Panc1 (cell line): Measurements from ENCODE around the gene OR7A10. TPM values are rescaled to one million over a fixed set of nuclear protein-coding genes. Genes with fewer than 3 reads are reported as not detected.

ENCODE experiments used
- ATAC-seq: fragments of 200-7000 bp; cut with Tn5 transposase; 2 replicates; pipeline ENCODE4 v1.9.1; 2020; ENCODE audit warnings: mild to moderate bottlenecking, moderate library complexity
- BruUV-seq: library from RNA; stranded (reverse); fragments of 400-500 nt; replicated peaks from 2 replicates; lab custom pipeline; 2021; lab: Mats Ljungman, UMichigan
- CTCF ChIA-PET: fragments of 300-600 bp; sonication (Branson Sonifier 250); formaldehyde crosslinking; loops from one replicate; lab custom pipeline; 2022; ENCODE audit warnings: antibody characterized with exemption; lab: Charles Lee
- POLR2A ChIA-PET: fragments of 300-600 bp; sonication (Branson Sonifier 250); formaldehyde crosslinking; loops from one replicate; lab custom pipeline; 2022; ENCODE audit warnings: antibody characterized with exemption; lab: Charles Lee
- DNase-seq: peaks from one replicate; pipeline ENCODE4 v3.0.0-alpha.2; 2010; ENCODE audit warnings: low read depth, low spot score
- H3K27ac ChIP-seq: 2 replicates; pipeline ENCODE4 v1.5.1; 2011; ENCODE audit warnings: mild to moderate bottlenecking, low read length, inconsistent platforms
- H3K27me3 ChIP-seq: fragments of 200-500 bp; sonication (Bioruptor generic); 2 replicates; pipeline ENCODE4 v1.6.0; 2014; ENCODE audit warnings: low read length, inconsistent platforms; ENCODE audit not compliant: control insufficient read depth, insufficient read depth
- H3K36me3 ChIP-seq: fragments of 200-500 bp; sonication (Bioruptor generic); 2 replicates; pipeline ENCODE4 v1.5.1; 2014; ENCODE audit warnings: inconsistent platforms, mild to moderate bottlenecking, low read length, moderate library complexity; ENCODE audit not compliant: control insufficient read depth, insufficient read depth
- H3K4me1 ChIP-seq: 2 replicates; pipeline ENCODE4 v1.5.1; 2011; ENCODE audit warnings: inconsistent platforms, mild to moderate bottlenecking, low read length, moderate library complexity; ENCODE audit not compliant: control insufficient read depth, insufficient read depth
- H3K4me3 ChIP-seq, 2 experiments: 2 replicates each; pipeline ENCODE4 v1.5.1; 2011 to 2012; ENCODE audit warnings: low read depth in 2 of 2, low read length in 2 of 2, mild to moderate bottlenecking in 2 of 2, inconsistent platforms in 1 of 2, moderate library complexity in 1 of 2
- H3K9me3 ChIP-seq: fragments of 200-500 bp; sonication (Bioruptor generic); 2 replicates; pipeline ENCODE4 v1.5.1; 2014; ENCODE audit warnings: low read depth, mild to moderate bottlenecking, inconsistent platforms, low read length, moderate library complexity; ENCODE audit not compliant: control insufficient read depth, insufficient read depth
- POLR2AphosphoS5 ChIP-seq: IDR thresholded peaks from 2 replicates; pipeline ENCODE4 v1.6.1; 2012; ENCODE audit warnings: mild to moderate bottlenecking, low read depth, low read length, moderate library complexity
- REST ChIP-seq, 2 experiments: IDR thresholded peaks; 2 replicates each; pipeline ENCODE4 v1.6.1; 2011 to 2012; ENCODE audit warnings: low read depth in 2 of 2, control low read depth in 1 of 2, low read length in 1 of 2, mild to moderate bottlenecking in 1 of 2, moderate library complexity in 1 of 2; ENCODE audit not compliant: insufficient read depth in 1 of 2
- SIN3A ChIP-seq: IDR thresholded peaks from 2 replicates; pipeline ENCODE4 v1.6.1; 2012; ENCODE audit warnings: low read depth, mild to moderate bottlenecking, low read length, moderate library complexity, borderline replicate concordance; ENCODE audit not compliant: insufficient read depth
- TCF7L2 ChIP-seq: IDR thresholded peaks from 2 replicates; pipeline ENCODE4 v1.6.1; 2011; ENCODE audit warnings: mild to moderate bottlenecking, low read depth, low read length, inconsistent platforms
- in situ Hi-C: cut with HindIII; loops from 2 replicates; pipeline ENCODE4 v1.10.0; 2016; ENCODE audit warnings: low sequenced_read_pairs, low pct_unique_long_range_greater_than_20kb
- intact Hi-C: fragments of 100-400 bp; cut with micrococcal nuclease; formaldehyde crosslinking; loops from one replicate; pipeline ENCODE4 v1.10.0; 2022; ENCODE audit not compliant: unreplicated experiment
- total RNA-seq: library from RNA; stranded (reverse); gene quantifications from one replicate; pipeline ENCODE4 v1.2.1, GENCODE V29; 2021; ENCODE audit not compliant: unreplicated experiment
- TF ChIP-seq, protein P1 (sequence below): fragments of 450-650 bp; IDR thresholded peaks from 2 replicates; pipeline ENCODE4 v1.5.1; 2017; ENCODE audit warnings: mild to moderate bottlenecking

Gene OR7A10
- total RNA-seq, 1 experiment from 2014 or later = not detected

GRCh38 chr19:14814982-14815652 lies 33.6 kb downstream of the OR7A10 start:
- in situ Hi-C loops (no loop called here), intact Hi-C loops (no loop called here)
- H3K27ac ChIP-seq = no peak overlapping the region
- no peaks in the 10 kb centered on the region for H3K9me3 ChIP-seq
- ATAC-seq (no peak), DNase-seq (no peak)
- CTCF ChIA-PET = no interaction called here
- BruUV-seq = no TSS peak
- POLR2A ChIA-PET = no interaction called here
- no peaks in the 10 kb centered on the region for H3K27me3 ChIP-seq
- TF ChIP-seq, protein P1, sequence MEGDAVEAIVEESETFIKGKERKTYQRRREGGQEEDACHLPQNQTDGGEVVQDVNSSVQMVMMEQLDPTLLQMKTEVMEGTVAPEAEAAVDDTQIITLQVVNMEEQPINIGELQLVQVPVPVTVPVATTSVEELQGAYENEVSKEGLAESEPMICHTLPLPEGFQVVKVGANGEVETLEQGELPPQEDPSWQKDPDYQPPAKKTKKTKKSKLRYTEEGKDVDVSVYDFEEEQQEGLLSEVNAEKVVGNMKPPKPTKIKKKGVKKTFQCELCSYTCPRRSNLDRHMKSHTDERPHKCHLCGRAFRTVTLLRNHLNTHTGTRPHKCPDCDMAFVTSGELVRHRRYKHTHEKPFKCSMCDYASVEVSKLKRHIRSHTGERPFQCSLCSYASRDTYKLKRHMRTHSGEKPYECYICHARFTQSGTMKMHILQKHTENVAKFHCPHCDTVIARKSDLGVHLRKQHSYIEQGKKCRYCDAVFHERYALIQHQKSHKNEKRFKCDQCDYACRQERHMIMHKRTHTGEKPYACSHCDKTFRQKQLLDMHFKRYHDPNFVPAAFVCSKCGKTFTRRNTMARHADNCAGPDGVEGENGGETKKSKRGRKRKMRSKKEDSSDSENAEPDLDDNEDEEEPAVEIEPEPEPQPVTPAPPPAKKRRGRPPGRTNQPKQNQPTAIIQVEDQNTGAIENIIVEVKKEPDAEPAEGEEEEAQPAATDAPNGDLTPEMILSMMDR = no peak
- no peak for TF ChIP-seq SIN3A
- no peak for TF ChIP-seq POLR2AphosphoS5
- TF ChIP-seq REST (IDR thresholded peaks at IDR 0.05; ENCODE audit: insufficient read depth in 1 of 2, low read depth in 2 of 2, low read length in 1 of 2) = no peak
- no peak for TF ChIP-seq TCF7L2
- H3K4me3 ChIP-seq = no peak overlapping the region
- no peaks in the 10 kb centered on the region for H3K4me1 ChIP-seq
- no peaks in the 10 kb centered on the region for H3K36me3 ChIP-seq

DNA sequence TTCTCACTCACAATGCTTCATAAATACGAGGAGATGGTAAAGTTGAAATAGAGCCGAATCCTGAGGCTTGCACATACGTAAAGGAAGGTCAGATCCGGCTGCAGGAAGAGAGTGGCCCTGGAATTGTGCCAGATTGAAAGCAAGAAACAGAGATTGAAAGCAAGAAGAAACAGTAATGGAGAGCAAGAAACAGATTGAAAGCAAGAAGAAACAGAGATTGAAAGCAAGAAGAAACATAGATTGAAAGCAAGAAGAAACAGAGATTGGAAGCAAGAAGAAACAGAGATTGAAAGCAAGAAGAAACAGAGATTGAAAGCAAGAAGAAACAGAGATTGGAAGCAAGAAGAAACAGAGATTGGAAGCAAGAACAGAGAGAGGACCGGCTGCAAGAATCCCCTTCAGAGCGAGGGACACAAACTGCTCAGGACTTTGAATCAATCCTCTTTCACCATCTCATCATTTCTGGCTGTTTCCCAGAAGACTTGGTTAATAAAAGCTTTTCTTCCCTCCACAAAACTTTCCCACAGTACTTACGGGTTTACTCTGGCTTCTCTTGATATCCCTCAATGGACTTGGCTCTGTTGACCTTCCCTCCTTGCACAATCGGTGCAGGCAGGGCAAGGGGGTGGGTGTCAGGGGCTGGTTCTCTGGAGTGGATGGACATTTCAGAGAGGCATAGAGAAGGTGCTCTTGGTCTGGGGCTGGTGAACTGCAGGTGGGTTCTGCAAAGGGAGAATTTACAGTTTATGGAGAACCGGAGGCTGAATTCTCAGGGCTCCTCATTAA lies 39.3 kb downstream of the OR7A10 start:
- ATAC-seq = no peak
- BruUV-seq = no TSS peak
- no peaks in the 10 kb centered on the region for H3K9me3 ChIP-seq
- in situ Hi-C loops = no loop called here
- POLR2A ChIA-PET = interaction anchor here (0.7 kb wide), 1 partner anchor 36 kb away, joined by 9 read pairs; no protein-coding TSS in a partner anchor
- no peaks in the 10 kb centered on the region for H3K36me3 ChIP-seq
- intact Hi-C loops = no loop called here
- DNase-seq = no peak
- H3K27ac ChIP-seq = no peak overlapping the region
- CTCF ChIA-PET = no interaction called here
- H3K27me3 ChIP-seq = no peaks in the 10 kb centered on the region
- H3K4me1 ChIP-seq = no peaks in the 10 kb centered on the region
- no peak for TF ChIP-seq REST (IDR thresholded peaks at IDR 0.05; ENCODE audit: insufficient read depth in 1 of 2, low read depth in 2 of 2, low read length in 1 of 2)
- TF ChIP-seq, protein P1 = no peak
- TF ChIP-seq SIN3A = no peak
- no peak for TF ChIP-seq TCF7L2
- no peak for TF ChIP-seq POLR2AphosphoS5
- H3K4me3 ChIP-seq = no peak overlapping the region
